NCI-H226 (cell line): Measurements from ENCODE around the gene OVCA2.
"Not testable (repeated sequence)": the region's sequence is repeated elsewhere in the genome, so short reads cannot be mapped to it uniquely, and the experiment has no call there.

Experiments used
- DNase-seq: peaks from one replicate; pipeline ENCODE4 v3.0.0-alpha.2; 2015

Gene OVCA2

DNA sequence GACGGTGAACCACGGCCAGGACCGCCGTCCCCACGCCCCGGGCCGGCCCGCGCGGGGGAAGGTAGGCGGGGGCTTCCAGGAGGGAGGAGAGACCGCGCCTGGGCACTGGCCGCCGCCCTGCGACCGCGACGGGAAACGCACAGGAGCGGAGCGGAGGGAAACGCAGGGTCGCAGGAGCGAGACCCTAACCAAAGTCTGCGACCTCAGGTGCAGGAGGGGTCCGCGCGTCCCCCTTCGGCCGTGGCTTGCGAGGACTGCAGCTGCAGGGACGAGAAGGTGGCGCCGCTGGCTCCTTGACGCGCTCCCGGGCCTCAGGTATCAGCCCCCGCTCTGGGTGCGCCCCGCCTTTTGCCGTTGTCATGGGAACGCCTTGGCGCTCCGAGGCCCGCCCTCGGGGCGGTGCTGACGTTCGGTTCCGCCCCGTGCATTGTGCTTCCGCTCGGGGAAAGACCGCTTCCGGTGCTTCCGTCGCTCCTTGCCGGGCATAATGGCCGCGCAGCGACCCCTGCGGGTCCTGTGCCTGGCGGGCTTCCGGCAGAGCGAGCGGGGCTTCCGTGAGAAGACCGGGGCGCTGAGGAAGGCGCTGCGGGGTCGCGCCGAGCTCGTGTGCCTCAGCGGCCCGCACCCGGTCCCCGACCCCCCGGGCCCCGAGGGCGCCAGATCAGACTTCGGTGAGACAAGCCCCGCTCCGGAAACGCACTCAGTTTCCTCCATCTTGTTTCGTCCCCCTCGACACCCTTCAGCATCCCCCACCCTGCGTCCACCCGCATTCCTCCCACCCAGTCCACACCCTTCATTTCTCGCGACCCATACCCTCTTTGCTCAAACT, at the start of gene OVCA2:
Gene OVCA2, plus strand, starts transcription at position 462 of the 829 bp plus-strand sequence. Its CDS starts 26 bp downstream, at position 488.
- peak; percentile 85 for DNase-seq

GRCh38 chr17:1992541-1992940, 49.3 kb upstream of the OVCA2 start:
- DNase-seq, result no peak

DNA sequence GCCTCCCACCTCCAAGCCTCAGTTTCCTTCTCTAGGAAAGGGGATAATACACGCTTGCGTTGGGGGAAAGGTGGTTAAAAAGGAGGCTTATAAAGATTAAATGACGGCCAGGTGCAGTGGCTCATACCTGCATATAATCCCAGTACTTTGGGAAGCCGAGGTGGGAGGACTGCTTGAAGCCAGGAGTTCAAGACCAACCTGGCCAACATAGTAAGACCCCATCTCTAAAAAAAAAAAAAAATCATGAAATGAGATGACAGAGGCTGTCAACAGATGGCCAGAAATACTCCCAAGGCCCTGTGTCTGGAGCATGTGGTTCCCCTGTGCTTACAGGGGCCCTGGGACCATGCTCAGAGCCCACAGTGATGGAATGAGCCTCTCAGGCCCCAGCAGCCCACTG, 47.1 kb upstream of the OVCA2 start:
- no peak for DNase-seq

- no peak for DNase-seq
Measured at GRCh38 chr17:1995321-1995892, 46.4 kb upstream of the OVCA2 start.

DNA sequence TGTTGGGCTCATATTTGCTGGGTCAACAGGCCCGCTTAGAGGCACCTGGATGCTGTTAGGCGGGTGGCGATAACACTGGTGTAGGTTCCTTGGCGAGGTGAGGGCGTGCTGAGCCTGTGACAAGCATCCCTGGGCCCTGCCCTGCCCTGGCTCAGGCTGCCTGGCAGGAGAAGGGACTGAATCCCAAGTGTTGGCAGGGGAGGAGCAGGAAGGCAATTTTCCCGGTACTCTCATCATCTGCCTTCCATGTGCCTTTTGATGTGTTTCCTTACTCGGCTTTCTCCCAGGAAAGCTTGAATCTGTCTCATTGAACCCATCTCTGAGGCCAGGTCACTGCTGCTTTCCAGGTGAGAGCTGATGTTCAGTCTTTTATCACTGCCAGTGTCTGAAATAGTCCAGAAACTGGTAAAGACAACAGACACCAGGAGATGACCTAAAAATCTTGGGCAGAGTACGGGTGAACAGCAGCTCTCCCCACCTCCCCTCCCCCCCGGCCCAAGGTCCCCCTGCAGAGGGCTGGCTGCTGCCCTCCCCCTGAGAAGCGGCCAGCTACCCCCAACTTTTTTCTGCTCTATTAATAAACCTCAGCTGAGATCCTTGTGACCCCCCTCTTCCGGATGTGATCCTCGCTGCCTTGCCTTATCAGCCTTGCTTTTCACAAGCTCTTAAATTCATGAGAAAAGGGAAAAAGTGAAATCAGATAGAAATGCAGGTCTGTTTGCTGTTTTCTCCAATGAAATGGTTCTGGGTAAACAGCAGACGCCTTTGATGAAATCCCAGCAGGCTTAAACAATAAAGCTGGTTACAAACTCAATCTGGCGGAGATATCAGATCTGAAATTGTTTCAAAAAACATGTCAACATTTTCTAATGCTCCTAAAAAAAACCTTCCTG, 45.7 kb upstream of the OVCA2 start:
- DNase-seq, result no peak

DNA sequence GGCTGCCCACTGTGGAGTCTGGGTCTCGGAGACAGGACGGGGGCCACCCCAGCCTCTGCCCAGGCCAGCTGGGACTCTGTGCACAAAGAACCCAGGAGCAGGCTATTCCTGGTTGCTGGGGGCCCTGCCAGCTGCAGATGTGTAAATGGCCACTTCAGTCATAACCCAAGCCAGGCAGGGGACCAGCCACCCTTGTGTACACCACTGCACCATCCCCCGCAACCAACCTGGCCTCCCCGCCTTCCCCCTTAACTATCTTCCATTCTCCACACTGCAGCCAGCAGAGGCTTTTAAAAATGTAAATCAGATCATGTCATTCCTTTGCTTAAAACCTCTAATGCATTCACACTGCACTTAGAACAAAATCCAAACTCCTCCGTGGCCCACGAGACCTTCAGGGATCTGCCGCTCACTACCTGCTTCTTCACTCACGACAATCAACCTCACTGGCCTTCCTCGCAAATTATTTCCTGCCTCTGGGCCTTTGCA, 45.0 kb upstream of the OVCA2 start:
- DNase-seq, result no peak

DNA sequence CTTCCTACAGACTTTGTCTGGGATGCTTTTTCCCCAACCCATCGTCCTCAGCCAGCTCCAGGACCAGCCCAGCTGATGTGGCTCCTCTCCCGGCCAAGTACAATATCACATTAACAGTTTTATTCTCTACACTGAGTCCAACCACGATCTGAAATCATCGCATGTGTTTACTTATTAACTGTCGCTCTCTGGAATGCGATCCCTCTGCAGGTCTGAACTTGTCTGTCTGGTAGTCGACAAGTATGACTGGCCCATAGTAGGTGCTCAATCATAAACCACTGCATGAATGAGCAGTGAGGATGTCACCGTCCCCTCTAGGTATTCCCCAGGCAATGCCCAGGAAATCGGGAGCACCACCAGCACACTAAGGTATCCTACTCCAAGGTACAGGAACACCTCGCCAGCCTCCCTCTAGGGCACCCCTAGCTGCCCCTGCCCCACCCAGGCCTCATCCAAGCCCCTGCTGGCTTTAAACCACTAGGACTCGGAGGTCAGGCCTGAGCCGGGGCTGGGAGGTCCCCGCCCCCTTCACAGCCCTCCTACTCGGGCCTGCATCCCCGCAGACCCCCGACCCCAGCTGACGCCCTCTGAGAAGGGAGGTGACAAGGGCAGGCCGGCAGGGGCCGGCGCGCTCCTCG, 44.4 kb upstream of the OVCA2 start:
- DNase-seq, result no peak

DNA sequence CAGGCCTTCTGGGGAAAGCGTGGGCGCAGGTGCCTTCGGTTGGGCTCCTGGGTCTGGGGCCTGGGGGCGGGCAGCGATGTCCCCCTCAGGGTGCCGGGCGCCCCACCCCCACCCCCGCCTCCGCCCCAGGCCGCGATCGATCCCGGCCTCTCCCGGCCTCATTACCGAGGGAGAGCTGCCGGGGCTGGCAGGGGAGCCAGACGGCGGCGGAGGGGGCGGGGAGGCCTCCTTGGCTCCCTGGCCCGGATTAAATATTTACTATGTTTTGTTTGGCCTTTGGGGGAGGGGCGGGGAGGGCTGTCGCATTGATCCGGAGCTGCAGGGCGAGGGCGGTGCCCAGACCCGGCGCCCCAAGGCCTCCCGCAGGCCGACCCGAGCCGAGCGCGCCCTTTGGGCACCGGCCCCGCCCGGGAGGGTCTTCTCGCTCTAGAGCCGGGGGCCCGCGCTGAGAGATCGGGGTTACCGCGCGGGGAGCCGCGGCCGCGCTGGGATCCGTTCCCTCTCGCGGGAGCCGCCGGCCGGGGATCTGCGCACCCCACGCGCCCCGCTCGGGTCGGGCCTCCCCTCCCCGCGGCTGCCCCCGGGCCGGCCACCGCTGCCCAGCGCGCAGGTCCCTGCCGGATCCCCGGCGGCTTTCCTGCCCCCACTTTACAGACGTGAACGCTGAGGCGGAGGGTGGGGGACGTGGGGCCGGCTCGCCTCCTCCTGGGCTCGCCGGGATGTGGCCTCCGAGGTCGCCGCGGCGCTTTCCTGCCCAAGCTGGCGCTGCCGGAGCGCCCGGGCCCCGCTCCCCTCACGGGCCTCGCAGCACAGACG, 43.7 kb upstream of the OVCA2 start:
- no peak for DNase-seq

- no peak for DNase-seq
Measured at GRCh38 chr17:1999557-2000251, 42.1 kb upstream of the OVCA2 start.

DNA sequence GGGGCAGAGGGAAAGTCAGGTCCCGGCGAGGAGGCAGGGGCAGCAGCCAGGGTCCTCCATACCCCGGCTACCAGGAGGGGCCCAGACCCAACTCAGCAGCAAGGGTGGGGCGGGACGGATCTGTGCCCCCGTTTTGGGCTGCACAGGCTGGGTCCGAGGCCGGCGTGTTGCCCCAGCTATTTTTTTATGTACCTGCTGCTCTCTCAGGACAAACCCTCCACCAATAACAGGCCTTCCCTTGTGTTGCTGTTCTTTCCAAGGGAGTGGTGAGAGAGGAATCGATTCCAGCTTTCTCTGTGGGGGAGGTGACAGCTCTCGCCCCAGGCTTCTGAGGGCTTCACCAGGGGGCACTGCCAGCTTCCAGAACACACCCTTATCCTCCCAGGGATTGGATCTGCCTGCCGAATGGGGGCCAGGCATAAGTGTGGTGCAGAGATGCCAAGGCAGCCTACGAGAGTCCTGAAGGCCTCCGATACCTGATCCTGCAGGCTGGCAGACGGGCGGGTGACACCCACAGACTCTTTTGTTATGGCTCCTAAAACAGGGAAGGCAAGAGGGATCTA, 39.0 kb upstream of the OVCA2 start:
- no peak for DNase-seq

- no peak for DNase-seq
Measured at GRCh38 chr17:2003525-2003924, 38.3 kb upstream of the OVCA2 start.

DNA sequence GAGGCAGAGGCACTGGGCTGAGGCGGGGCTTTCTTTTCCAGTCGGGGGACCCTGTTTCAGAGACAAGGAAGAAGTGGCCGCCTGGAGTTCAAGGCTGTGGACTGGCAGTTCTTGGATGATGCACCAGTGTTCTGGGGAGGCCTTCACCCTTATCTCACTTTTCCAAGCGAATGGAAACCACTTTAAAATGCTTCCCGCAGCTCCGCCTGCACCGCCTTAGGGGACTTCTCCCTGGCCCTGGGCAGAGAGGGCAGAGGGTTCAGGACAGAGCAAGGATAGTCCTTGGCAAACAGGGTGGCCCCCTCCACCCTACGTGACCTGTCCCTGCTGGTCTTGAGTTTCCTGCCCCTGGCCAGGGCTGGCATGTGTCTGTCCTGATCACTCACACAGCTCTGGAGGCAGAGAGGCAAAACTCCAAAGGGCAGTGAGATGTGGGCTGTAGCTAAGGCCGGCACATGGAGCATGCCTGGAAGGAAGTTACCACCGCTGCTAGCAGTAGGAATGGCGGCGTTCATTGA, 37.3 kb upstream of the OVCA2 start:
- no peak for DNase-seq

DNA sequence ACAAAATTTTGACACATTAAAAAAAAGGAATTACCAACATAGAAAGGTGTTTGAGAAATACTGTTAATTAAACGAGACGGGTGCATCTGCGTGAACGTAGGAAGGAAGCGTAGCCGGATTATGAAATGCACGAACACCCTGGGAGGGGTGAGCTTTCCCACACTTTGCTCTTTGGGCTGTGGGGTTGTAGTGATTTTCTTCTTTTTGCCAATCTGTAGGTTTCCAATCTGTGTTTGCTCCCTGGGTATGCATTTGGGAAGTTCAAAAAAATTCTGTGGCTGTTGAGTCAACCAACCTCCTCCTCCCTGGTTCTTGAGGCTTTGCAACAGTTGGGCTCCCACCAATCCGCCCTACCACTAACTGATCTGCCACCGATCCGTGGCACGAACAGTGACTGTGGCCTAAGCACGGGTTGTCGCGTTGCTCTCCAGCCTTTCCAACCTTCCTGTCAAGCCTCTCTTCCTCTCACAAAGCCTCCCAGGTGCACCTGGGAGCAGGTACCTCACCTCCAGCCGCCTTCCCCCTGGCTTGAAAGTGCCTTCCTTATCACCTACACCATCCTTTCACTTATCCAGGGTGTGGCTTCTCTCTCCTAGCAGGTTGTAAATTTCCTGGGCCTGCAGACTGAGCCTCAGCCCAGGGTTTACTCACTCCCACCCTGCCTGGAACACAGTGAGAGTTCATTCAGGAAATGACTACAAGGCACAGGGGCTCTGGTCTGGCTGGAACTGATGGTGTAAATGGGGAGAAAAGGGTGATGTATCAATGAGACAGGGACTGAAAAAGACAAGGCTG, 33.3 kb upstream of the OVCA2 start:
- no peak for DNase-seq

DNA sequence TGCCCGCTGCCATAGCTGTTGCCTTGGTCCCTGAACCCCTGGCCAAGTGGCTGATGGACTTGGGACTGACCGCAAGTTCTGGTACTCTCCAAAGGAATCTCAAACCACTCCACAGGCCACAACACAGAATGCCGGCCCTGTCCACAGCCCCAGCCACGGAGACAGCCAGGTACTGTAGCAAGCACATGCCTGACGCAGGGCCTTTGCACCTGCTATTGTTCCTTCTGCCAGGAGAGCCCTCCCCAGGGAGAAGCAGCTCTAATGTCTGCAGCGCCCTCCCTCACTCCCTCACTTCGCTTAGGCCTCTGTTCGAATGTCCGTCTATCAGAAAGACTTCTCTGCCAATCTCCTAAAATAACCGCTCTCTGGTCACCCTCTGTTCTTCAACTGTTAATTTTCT, 32.1 kb upstream of the OVCA2 start:
- DNase-seq, result no peak

GRCh38 chr17:2011411-2012371, 30.1 kb upstream of the OVCA2 start:
- peak; percentile 62 for DNase-seq

DNA sequence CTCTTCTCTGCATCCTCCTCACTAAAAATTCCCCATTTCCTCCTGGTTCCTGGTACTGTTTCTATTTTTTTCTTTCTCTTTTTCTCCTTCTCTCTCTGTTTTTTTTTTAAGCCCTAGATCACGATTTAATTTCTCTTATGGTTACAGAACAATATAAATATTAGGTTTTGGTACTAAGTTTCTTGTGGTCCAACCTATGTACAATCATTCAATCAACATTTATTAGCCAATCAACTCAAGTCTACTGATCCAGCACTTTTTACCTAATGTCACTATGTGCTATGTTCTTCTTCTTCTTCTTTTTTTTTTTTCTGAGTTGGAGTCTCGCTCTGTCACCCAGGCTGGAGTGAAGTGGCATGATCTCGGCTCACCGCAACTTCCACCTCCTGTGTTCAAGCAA, 29.3 kb upstream of the OVCA2 start:
- no peak for DNase-seq

DNA sequence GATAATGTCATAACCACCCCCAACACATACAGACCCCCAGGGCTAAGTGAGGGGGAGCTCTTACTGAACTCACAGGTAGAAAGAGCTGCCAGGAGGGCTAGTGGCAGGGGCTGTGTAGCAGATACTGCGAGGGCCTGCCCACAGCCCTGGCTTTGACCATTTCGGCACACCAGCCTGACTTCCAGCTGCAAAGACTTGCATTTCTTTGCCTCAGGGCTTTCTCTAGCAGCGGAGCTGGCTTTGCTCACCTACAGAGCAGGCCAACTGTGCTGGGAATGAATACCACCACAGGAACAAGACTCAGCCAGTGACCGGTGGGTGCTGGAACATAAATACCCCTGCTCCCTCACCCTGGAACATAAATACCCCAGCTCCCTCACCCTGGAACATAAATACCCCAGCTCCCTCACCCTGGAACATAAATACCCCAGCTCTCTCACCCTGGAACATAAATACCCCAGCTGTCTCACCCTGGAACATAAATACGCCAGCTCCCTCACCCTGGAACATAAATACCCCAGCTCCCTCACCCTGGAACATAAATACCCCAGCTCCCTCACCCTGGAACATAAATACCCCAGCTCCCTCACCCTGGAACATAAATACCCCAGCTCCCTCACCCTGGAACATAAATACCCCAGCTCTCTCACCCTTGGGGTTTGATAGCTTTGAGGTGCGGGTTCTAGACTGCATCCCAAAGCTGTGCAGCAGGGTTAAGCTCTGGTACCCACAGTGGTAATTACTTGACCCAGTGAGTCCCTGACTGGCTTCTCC, 28.4 kb upstream of the OVCA2 start:
- DNase-seq, result not testable (repeated sequence)

GRCh38 chr17:2013994-2014317, 27.9 kb upstream of the OVCA2 start:
- no peak for DNase-seq
